HG02588 (cell line): Measurements from ENCODE around the gene TCF7L1.
"Not testable (repeated sequence)": the region's sequence is repeated elsewhere in the genome, so short reads cannot be mapped to it uniquely, and the experiment has no call there.

Experiments
- ATAC-seq: cut with Tn5 transposase; IDR thresholded peaks from one replicate; pipeline ENCODE4 v1.9.1; 2021; ENCODE audit warnings: mild to moderate bottlenecking, moderate library complexity; ENCODE audit not compliant: unreplicated experiment

TCF7L1 gene

GRCh38 chr2:85312404-85312803 lies 179.2 kb downstream of the TCF7L1 start:
- no peak for ATAC-seq

GRCh38 chr2:85314884-85315242 lies 181.7 kb downstream of the TCF7L1 start:
- no peak for ATAC-seq

- not testable (repeated sequence) for ATAC-seq
Observed at GRCh38 chr2:85315921-85316320, 182.7 kb downstream of the TCF7L1 start.

- ATAC-seq, result peak; percentile 61
Observed at GRCh38 chr2:85318222-85319074, 185.3 kb downstream of the TCF7L1 start.

GRCh38 chr2:85319796-85320195 lies 186.6 kb downstream of the TCF7L1 start:
- ATAC-seq, result no peak

- ATAC-seq, result no peak
Observed at GRCh38 chr2:85323351-85323987, 190.3 kb downstream of the TCF7L1 start.

- ATAC-seq, result not testable (repeated sequence)
Observed at GRCh38 chr2:85323988-85324367, 190.8 kb downstream of the TCF7L1 start.

- ATAC-seq, result no peak
Observed at GRCh38 chr2:85324639-85325465, 191.7 kb downstream of the TCF7L1 start.

GRCh38 chr2:85325466-85325811 lies 192.2 kb downstream of the TCF7L1 start:
- no peak for ATAC-seq

- ATAC-seq, result peak; percentile 30
Observed at GRCh38 chr2:85326406-85327159, 193.4 kb downstream of the TCF7L1 start.

- ATAC-seq, result peak; percentile 29
Observed at GRCh38 chr2:85327160-85327821, 194.1 kb downstream of the TCF7L1 start.

- ATAC-seq, result peak; percentile 87
Observed at GRCh38 chr2:85327822-85328617, 194.8 kb downstream of the TCF7L1 start, which contains the start of gene TGOLN2. TSS of gene TGOLN2 (minus strand) at chr2:85327989. CDS start at chr2:85327962, 27 bp downstream.

- no peak for ATAC-seq
Observed at GRCh38 chr2:85329181-85329651, 196.0 kb downstream of the TCF7L1 start.

GRCh38 chr2:85329701-85330100 lies 196.5 kb downstream of the TCF7L1 start:
- not testable (repeated sequence) for ATAC-seq

- no peak for ATAC-seq
Observed at GRCh38 chr2:85330839-85331636, 197.8 kb downstream of the TCF7L1 start.

- ATAC-seq, result not testable (repeated sequence)
Observed at GRCh38 chr2:85333877-85334276, 200.7 kb downstream of the TCF7L1 start.

GRCh38 chr2:85334928-85335327 lies 201.7 kb downstream of the TCF7L1 start:
- no peak for ATAC-seq
